ENCODE results near the gene CADPS.

Gene CADPS

GRCh38 chr3:62859203-62859791, 15.9 kb downstream of the CADPS start:
- no peak overlapping the region for H3K9ac ChIP-seq (ENCODE audit: low read depth, low read length, poor library complexity, severe bottlenecking)
- H3K36me3 ChIP-seq (ENCODE audit: insufficient read depth, low read length) = no peaks in the 10 kb centered on the region
- TF ChIP-seq CTCF (conservative IDR thresholded peaks at IDR 0.05; ENCODE audit: low read length) = no peak
- TF ChIP-seq EZH2phosphoT487 (IDR thresholded peaks at IDR 0.05; ENCODE audit: borderline replicate concordance) = no peak
- no peaks in the 10 kb centered on the region for H3F3A ChIP-seq (ENCODE audit: low read depth)
- no peaks in the 10 kb centered on the region for H3K4me1 ChIP-seq (ENCODE audit: insufficient read depth, low read length, poor library complexity, severe bottlenecking)
- no peaks in the 10 kb centered on the region for H3K79me2 ChIP-seq (ENCODE audit: insufficient read depth, low read length)
- H4K20me1 ChIP-seq (ENCODE audit: insufficient read depth, low read length, poor library complexity, severe bottlenecking) = no peaks in the 10 kb centered on the region
- no peaks in the 10 kb centered on the region for H3K27me3 ChIP-seq (ENCODE audit: insufficient read depth, low read length, poor library complexity, severe bottlenecking)
- H2AFZ ChIP-seq (ENCODE audit: low read length) = no peak overlapping the region
- H3K4me2 ChIP-seq (ENCODE audit: low read depth, low read length, poor library complexity, severe bottlenecking) = no peak overlapping the region
- no peaks in the 10 kb centered on the region for H3K9me2 ChIP-seq (replicated peaks; ENCODE audit: low read depth, low read length)
- H3K9me3 ChIP-seq (ENCODE audit: insufficient read depth, low read depth, low read length) = no peaks in the 10 kb centered on the region
- H3K4me3 ChIP-seq (ENCODE audit: low read length, poor library complexity, severe bottlenecking) = no peak overlapping the region

- H3K36me3 ChIP-seq (ENCODE audit: insufficient read depth, low read length) = no peaks in the 10 kb centered on the region
- no peak overlapping the region for H3K4me3 ChIP-seq (ENCODE audit: low read length, poor library complexity, severe bottlenecking)
- no peaks in the 10 kb centered on the region for H3K4me1 ChIP-seq (ENCODE audit: insufficient read depth, low read length, poor library complexity, severe bottlenecking)
- TF ChIP-seq CTCF (conservative IDR thresholded peaks at IDR 0.05; ENCODE audit: low read length) (no peak), EZH2phosphoT487 (IDR thresholded peaks at IDR 0.05; ENCODE audit: borderline replicate concordance) (no peak)
- no peak overlapping the region for H3K4me2 ChIP-seq (ENCODE audit: low read depth, low read length, poor library complexity, severe bottlenecking)
- no peaks in the 10 kb centered on the region for H3K79me2 ChIP-seq (ENCODE audit: insufficient read depth, low read length)
- H4K20me1 ChIP-seq (ENCODE audit: insufficient read depth, low read length, poor library complexity, severe bottlenecking) = no peaks in the 10 kb centered on the region
- H3K9ac ChIP-seq (ENCODE audit: low read depth, low read length, poor library complexity, severe bottlenecking) = no peak overlapping the region
- H2AFZ ChIP-seq (ENCODE audit: low read length) = no peak overlapping the region
- no peaks in the 10 kb centered on the region for H3F3A ChIP-seq (ENCODE audit: low read depth)
- no peaks in the 10 kb centered on the region for H3K27me3 ChIP-seq (ENCODE audit: insufficient read depth, low read length, poor library complexity, severe bottlenecking)
- H3K9me2 ChIP-seq (replicated peaks; ENCODE audit: low read depth, low read length) = no peaks in the 10 kb centered on the region
- H3K9me3 ChIP-seq (ENCODE audit: insufficient read depth, low read depth, low read length) = no peaks in the 10 kb centered on the region
Observed at GRCh38 chr3:62845996-62846395, 29.2 kb downstream of the CADPS start.

- Histone ChIP-seq H3K9me3 (ENCODE audit: insufficient read depth, low read depth, low read length) (no peaks in the 10 kb centered on the region), H3F3A (ENCODE audit: low read depth) (no peaks in the 10 kb centered on the region), H3K9me2 (replicated peaks; ENCODE audit: low read depth, low read length) (no peaks in the 10 kb centered on the region), H3K4me2 (ENCODE audit: low read depth, low read length, poor library complexity, severe bottlenecking) (no peak overlapping the region), H4K20me1 (ENCODE audit: insufficient read depth, low read length, poor library complexity, severe bottlenecking) (no peaks in the 10 kb centered on the region), H3K36me3 (ENCODE audit: insufficient read depth, low read length) (no peaks in the 10 kb centered on the region), H2AFZ (ENCODE audit: low read length) (no peak overlapping the region), H3K79me2 (ENCODE audit: insufficient read depth, low read length) (no peaks in the 10 kb centered on the region), H3K9ac (ENCODE audit: low read depth, low read length, poor library complexity, severe bottlenecking) (no peak overlapping the region), H3K27me3 (ENCODE audit: insufficient read depth, low read length, poor library complexity, severe bottlenecking) (no peaks in the 10 kb centered on the region), H3K4me3 (ENCODE audit: low read length, poor library complexity, severe bottlenecking) (no peak overlapping the region), H3K4me1 (ENCODE audit: insufficient read depth, low read length, poor library complexity, severe bottlenecking) (no peaks in the 10 kb centered on the region)
- TF ChIP-seq CTCF (conservative IDR thresholded peaks at IDR 0.05; ENCODE audit: low read length) = no peak
- TF ChIP-seq EZH2phosphoT487 (IDR thresholded peaks at IDR 0.05; ENCODE audit: borderline replicate concordance) = no peak
Observed at GRCh38 chr3:62843508-62843907, 31.7 kb downstream of the CADPS start.

All from Loucy (cell line).